Erythroblast (primary cell): ENCODE results near the gene XXYLT1.

ENCODE experiments used
- DNase-seq, 2 experiments: peaks; one replicate each; lab custom pipeline; 2025; lab: John Stamatoyannopoulos, UW
- GATA1 ChIP-seq: IDR thresholded peaks from 2 replicates; pipeline ENCODE4 v1.6.1; 2011; ENCODE audit warnings: low read depth, mild to moderate bottlenecking, control low read depth, low read length, moderate library complexity
- POLR2A ChIP-seq: IDR thresholded peaks from 2 replicates; pipeline ENCODE4 v1.6.1; 2011; ENCODE audit warnings: mild to moderate bottlenecking, low read length

XXYLT1 gene

GRCh38 chr3:195271410-195272243 is 668 bp upstream of the XXYLT1 start:
- TF ChIP-seq POLR2A = no peak
- no peak for TF ChIP-seq GATA1
- peak; percentile 94 to 96 for DNase-seq

- TF ChIP-seq GATA1 = no peak
- no peak for TF ChIP-seq POLR2A
- DNase-seq = peak; percentile 78 to 79
These were observed 711 bp downstream of the XXYLT1 start for GRCh38 chr3:195270079-195270816.

GRCh38 chr3:195269375-195270078 is 1.4 kb downstream of the XXYLT1 start:
- peak; percentile 44 to 54 for DNase-seq

GRCh38 chr3:195268576-195269309 is 2.2 kb downstream of the XXYLT1 start:
- no peak for TF ChIP-seq POLR2A
- TF ChIP-seq GATA1 = no peak
- peak; percentile 12 to 70 for DNase-seq

More at GRCh38 chr3:195269375-195270078, 1.4 kb downstream of the XXYLT1 start:
- TF ChIP-seq POLR2A (no peak), GATA1 (no peak)

GRCh38 chr3:195267096-195267495 is 3.9 kb downstream of the XXYLT1 start:
- no peak for DNase-seq
- TF ChIP-seq GATA1 (no peak), POLR2A (no peak)

GRCh38 chr3:195266428-195266827 is 4.5 kb downstream of the XXYLT1 start:
- no peak for DNase-seq
- TF ChIP-seq GATA1 (no peak), POLR2A (no peak)

GRCh38 chr3:195265363-195265976 is 5.5 kb downstream of the XXYLT1 start:
- no peak for DNase-seq
- TF ChIP-seq POLR2A = no peak
- no peak for TF ChIP-seq GATA1

GRCh38 chr3:195263925-195264600 is 6.9 kb downstream of the XXYLT1 start:
- no peak for TF ChIP-seq POLR2A
- no peak for TF ChIP-seq GATA1
- peak; percentile 31 to 76 for DNase-seq

- no peak for TF ChIP-seq POLR2A
- TF ChIP-seq GATA1 = no peak
These were observed 7.6 kb downstream of the XXYLT1 start for GRCh38 chr3:195263193-195263924.

GRCh38 chr3:195261925-195262324 is 9.0 kb downstream of the XXYLT1 start:
- TF ChIP-seq POLR2A (no peak), GATA1 (no peak)
- no peak for DNase-seq

More at GRCh38 chr3:195263193-195263924, 7.6 kb downstream of the XXYLT1 start:
- DNase-seq = no peak

GRCh38 chr3:195260280-195260905 is 10.6 kb downstream of the XXYLT1 start:
- TF ChIP-seq GATA1 (no peak), POLR2A (peak; percentile 3)

More at GRCh38 chr3:195260280-195260905, 10.6 kb downstream of the XXYLT1 start:
- peak; percentile 40 to 52 for DNase-seq
